AG09309 (cell line): ENCODE measurements around the gene KIF6.
"Not testable (repeated sequence)": the region's sequence is repeated elsewhere in the genome, so short reads cannot be mapped to it uniquely, and the experiment has no call there.

ENCODE experiments used
- DNase-seq: peaks from one replicate; pipeline ENCODE4 v3.0.0-alpha.2; 2010; ENCODE audit warnings: low read depth
- H3K4me3 ChIP-seq: 2 replicates; pipeline ENCODE4 v1.5.1; 2011; ENCODE audit warnings: mild to moderate bottlenecking, low read depth, low read length, moderate library complexity; ENCODE audit not compliant: control insufficient read depth
- TF ChIP-seq, protein P1 (sequence below): IDR thresholded peaks from 2 replicates; pipeline ENCODE4 v1.5.1; 2011; ENCODE audit warnings: mild to moderate bottlenecking, low read depth, low read length, inconsistent platforms; ENCODE audit not compliant: insufficient read depth, control insufficient read depth; ENCODE audit errors: missing control alignments

KIF6 gene

GRCh38 chr6:39685489-39685826, 39.8 kb downstream of the KIF6 start:
- TF ChIP-seq, protein P1, sequence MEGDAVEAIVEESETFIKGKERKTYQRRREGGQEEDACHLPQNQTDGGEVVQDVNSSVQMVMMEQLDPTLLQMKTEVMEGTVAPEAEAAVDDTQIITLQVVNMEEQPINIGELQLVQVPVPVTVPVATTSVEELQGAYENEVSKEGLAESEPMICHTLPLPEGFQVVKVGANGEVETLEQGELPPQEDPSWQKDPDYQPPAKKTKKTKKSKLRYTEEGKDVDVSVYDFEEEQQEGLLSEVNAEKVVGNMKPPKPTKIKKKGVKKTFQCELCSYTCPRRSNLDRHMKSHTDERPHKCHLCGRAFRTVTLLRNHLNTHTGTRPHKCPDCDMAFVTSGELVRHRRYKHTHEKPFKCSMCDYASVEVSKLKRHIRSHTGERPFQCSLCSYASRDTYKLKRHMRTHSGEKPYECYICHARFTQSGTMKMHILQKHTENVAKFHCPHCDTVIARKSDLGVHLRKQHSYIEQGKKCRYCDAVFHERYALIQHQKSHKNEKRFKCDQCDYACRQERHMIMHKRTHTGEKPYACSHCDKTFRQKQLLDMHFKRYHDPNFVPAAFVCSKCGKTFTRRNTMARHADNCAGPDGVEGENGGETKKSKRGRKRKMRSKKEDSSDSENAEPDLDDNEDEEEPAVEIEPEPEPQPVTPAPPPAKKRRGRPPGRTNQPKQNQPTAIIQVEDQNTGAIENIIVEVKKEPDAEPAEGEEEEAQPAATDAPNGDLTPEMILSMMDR, result no peak
- no peak for DNase-seq
- H3K4me3 ChIP-seq, result no peak overlapping the region

DNA sequence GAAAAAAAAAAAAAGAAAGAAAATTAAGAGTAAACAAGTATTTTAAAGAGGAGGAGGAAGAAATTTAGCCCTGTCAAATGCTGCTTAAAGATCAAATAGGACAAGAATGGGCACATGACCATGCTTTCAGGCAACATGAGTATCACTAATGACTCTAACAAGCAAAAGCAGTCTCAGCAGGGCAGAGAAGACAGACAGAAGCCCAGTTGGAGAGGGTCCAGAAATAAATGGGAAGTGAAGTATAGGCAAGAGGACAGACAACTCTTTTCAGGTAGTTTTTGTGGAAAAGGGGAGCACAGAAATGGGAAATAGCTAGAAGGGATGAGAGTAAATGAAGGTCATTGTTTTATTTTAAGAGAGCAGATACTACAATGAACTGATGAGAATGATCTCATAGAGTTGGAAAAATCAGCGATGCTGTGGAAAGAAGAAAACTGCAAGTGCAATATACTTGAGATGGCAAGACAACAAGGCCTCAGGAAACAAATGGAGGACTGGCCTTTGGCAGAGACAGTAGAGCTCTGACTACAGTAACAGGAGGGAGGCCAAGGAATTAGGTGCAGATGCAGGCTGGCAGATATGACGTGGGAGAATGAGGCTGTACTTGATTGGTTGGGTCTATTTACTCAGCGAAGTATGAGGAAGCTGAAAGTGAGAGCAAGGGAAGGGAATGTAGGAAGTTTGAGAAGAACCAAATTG, 40.3 kb downstream of the KIF6 start:
- no peak for DNase-seq
- H3K4me3 ChIP-seq, result no peak overlapping the region
- TF ChIP-seq, protein P1, result no peak

- TF ChIP-seq, protein P1, result no peak
- no peak for DNase-seq
- H3K4me3 ChIP-seq, result no peak overlapping the region
Observed at GRCh38 chr6:39681674-39682121, 43.5 kb downstream of the KIF6 start.

- H3K4me3 ChIP-seq, result no peak overlapping the region
- DNase-seq, result no peak
- TF ChIP-seq, protein P1, result no peak
Observed at GRCh38 chr6:39678914-39679313, 46.3 kb downstream of the KIF6 start.

GRCh38 chr6:39677318-39677717, 47.9 kb downstream of the KIF6 start:
- not testable (repeated sequence) for H3K4me3 ChIP-seq, DNase-seq

- TF ChIP-seq, protein P1, result no peak
- H3K4me3 ChIP-seq, result no peak overlapping the region
- no peak for DNase-seq
Observed at GRCh38 chr6:39670519-39670918, 54.7 kb downstream of the KIF6 start.

DNA sequence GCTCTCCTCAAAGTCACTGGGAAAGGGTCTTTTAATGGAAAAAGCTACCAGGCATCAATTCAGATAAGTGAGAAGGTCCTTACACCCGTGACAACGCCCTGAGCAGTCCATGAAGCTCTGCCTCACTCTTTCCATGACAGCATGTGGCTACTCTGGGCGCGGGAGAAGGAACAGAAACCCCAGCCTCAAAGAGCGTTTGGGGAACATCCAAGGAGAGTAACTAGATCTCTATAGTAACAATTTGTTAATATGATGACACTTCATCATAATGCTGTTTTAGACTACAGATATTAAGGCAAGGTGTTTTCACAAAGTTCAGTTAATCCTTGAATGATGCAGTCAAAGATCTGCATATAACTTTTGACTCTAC, 55.2 kb downstream of the KIF6 start:
- H3K4me3 ChIP-seq, result no peak overlapping the region
- TF ChIP-seq, protein P1, result no peak
- no peak for DNase-seq
